ENCODE results near the gene SELL. TPM values are rescaled to one million over a fixed set of nuclear protein-coding genes. Genes with fewer than 3 reads are reported as not detected.
"Not testable (repeated sequence)": the region's sequence is repeated elsewhere in the genome, so short reads cannot be mapped to it uniquely, and the experiment has no call there.

Gene SELL
- total and polyA plus RNA-seq, 7 donors = 0.55 to 62.9 (median 1.5) TPM

GRCh38 chr1:169683661-169684060 is 27.8 kb downstream of the SELL start:
- TF ChIP-seq POLR2AphosphoS5 (IDR thresholded peaks at IDR 0.05) (no peak), POLR2A (IDR thresholded peaks at IDR 0.05) (no peak)
- intact Hi-C loops (cut with DNase I) = no loop called here
- no peaks in the 10 kb centered on the region for H3K27me3 ChIP-seq
- H3K36me3 ChIP-seq = no peaks in the 10 kb centered on the region
- H3K4me1 ChIP-seq = no peaks in the 10 kb centered on the region
- no peak overlapping the region for H3K4me3 ChIP-seq
- no peaks in the 10 kb centered on the region for H3K9me3 ChIP-seq
- 83 to 85% methylated on average over 3 of the region's 3 CpGs for WGBS, 2 donors
- no peak overlapping the region for H3K27ac ChIP-seq
- DNase-seq = no peak

- 69 to 75% methylated on average over 4 of the region's 4 CpGs for WGBS, 2 donors
- H3K36me3 ChIP-seq = not testable (repeated sequence)
These were observed 28.3 kb downstream of the SELL start for GRCh38 chr1:169683168-169683567.

GRCh38 chr1:169682071-169682470 is 29.3 kb downstream of the SELL start:
- H3K4me3 ChIP-seq = no peak overlapping the region
- TF ChIP-seq CTCF (IDR thresholded peaks at IDR 0.05) (no peak), POLR2AphosphoS5 (IDR thresholded peaks at IDR 0.05) (no peak), EP300 (IDR thresholded peaks at IDR 0.05) (no peak), POLR2A (IDR thresholded peaks at IDR 0.05) (no peak)
- intact Hi-C loops (cut with DNase I) = no loop called here
- H3K9me3 ChIP-seq = no peaks in the 10 kb centered on the region
- WGBS, 2 donors = 23 to 33% methylated on average over 2 of the region's 2 CpGs
- DNase-seq = no peak
- H3K4me1 ChIP-seq = no peaks in the 10 kb centered on the region
- H3K36me3 ChIP-seq = no peaks in the 10 kb centered on the region
- no peak overlapping the region for H3K27ac ChIP-seq
- H3K27me3 ChIP-seq = no peaks in the 10 kb centered on the region

More at GRCh38 chr1:169683168-169683567, 28.3 kb downstream of the SELL start:
- H3K4me3 ChIP-seq; H3K27me3 ChIP-seq; H3K27ac ChIP-seq; intact Hi-C loops (cut with DNase I); DNase-seq; H3K9me3 ChIP-seq; H3K4me1 ChIP-seq: not testable (repeated sequence)

- Histone ChIP-seq H3K27ac (no peak overlapping the region), H3K4me3 (no peak overlapping the region), H3K9me3 (no peaks in the 10 kb centered on the region), H3K27me3 (no peaks in the 10 kb centered on the region), H3K36me3 (no peaks in the 10 kb centered on the region), H3K4me1 (no peaks in the 10 kb centered on the region)
- 31 to 50% methylated on average over 2 of the region's 2 CpGs for whole genome bisulfite sequencing, 2 donors
- DNase-seq = no peak
- TF ChIP-seq CTCF (IDR thresholded peaks at IDR 0.05) = no peak
- TF ChIP-seq EP300 (IDR thresholded peaks at IDR 0.05) = no peak
- no peak for TF ChIP-seq POLR2AphosphoS5 (IDR thresholded peaks at IDR 0.05)
- no peak for TF ChIP-seq POLR2A (IDR thresholded peaks at IDR 0.05)
- intact Hi-C loops (cut with DNase I) = no loop called here
These were observed 30.3 kb downstream of the SELL start for GRCh38 chr1:169681140-169681539.

- no peak for TF ChIP-seq CTCF (IDR thresholded peaks at IDR 0.05)
- no peak for TF ChIP-seq EP300 (IDR thresholded peaks at IDR 0.05)
- TF ChIP-seq POLR2A (IDR thresholded peaks at IDR 0.05) = no peak
- no peak for TF ChIP-seq POLR2AphosphoS5 (IDR thresholded peaks at IDR 0.05)
- no peak overlapping the region for H3K27ac ChIP-seq
- 51 to 55% methylated on average over 6 of the region's 6 CpGs for WGBS, 2 donors
- H3K27me3 ChIP-seq = no peaks in the 10 kb centered on the region
- no peaks in the 10 kb centered on the region for H3K36me3 ChIP-seq
- DNase-seq = no peak
- intact Hi-C loops (cut with DNase I) = no loop called here
- H3K9me3 ChIP-seq = no peaks in the 10 kb centered on the region
- H3K4me3 ChIP-seq = no peak overlapping the region
- H3K4me1 ChIP-seq = no peaks in the 10 kb centered on the region
These were observed 30.9 kb downstream of the SELL start for GRCh38 chr1:169680377-169681019.

- no peak for TF ChIP-seq EP300 (IDR thresholded peaks at IDR 0.05)
- intact Hi-C loops (cut with DNase I) = no loop called here
- Histone ChIP-seq H3K9me3 (no peaks in the 10 kb centered on the region), H3K27me3 (no peaks in the 10 kb centered on the region), H3K4me1 (no peaks in the 10 kb centered on the region), H3K36me3 (no peaks in the 10 kb centered on the region), H3K27ac (no peak overlapping the region), H3K4me3 (no peak overlapping the region)
- WGBS, 2 donors = 80 to 81% methylated on average over 3 of the region's 3 CpGs
- DNase-seq = no peak
These were observed 31.7 kb downstream of the SELL start for GRCh38 chr1:169679692-169680091.

Measured in sigmoid colon (tissue), 7 donors.